IMR-90 (cell line): ENCODE data around the gene PCSK5. TPM values are rescaled to one million over a fixed set of nuclear protein-coding genes. Genes with fewer than 3 reads are reported as not detected.

Source experiments
- ATAC-seq: fragments of 200-7000 bp; cut with Tn5 transposase; 2 replicates; pipeline ENCODE4 v1.9.1; 2020; ENCODE audit warnings: low read depth, mild to moderate bottlenecking, moderate library complexity
- BruUV-seq: library from RNA; stranded (reverse); fragments of 400-500 nt; replicated peaks from 2 replicates; lab custom pipeline; 2021; lab: Mats Ljungman, UMichigan
- CTCF ChIA-PET: fragments of 300-600 bp; formaldehyde crosslinking; extraction: SDS; loops from one replicate; lab custom pipeline; 2021; ENCODE audit warnings: antibody characterized with exemption; lab: Yijun Ruan, JAX
- POLR2A ChIA-PET: fragments of 300-600 bp; sonication (Branson Sonifier 250); formaldehyde crosslinking; loops from one replicate; lab custom pipeline; 2022; ENCODE audit warnings: antibody characterized with exemption; ENCODE audit not compliant: unreplicated experiment; lab: Charles Lee
- DNase-seq: peaks from one replicate; pipeline ENCODE4 v3.0.0; 2013
- H2AFZ ChIP-seq: replicated peaks from 2 replicates; pipeline ENCODE3; 2013; ENCODE audit warnings: low read length, mild to moderate bottlenecking; ENCODE audit not compliant: poor library complexity
- H2AK5ac ChIP-seq: 2 replicates; pipeline ENCODE4 v1.6.1; 2013; ENCODE audit warnings: low read depth, low read length, inconsistent platforms
- H2AK9ac ChIP-seq: replicated peaks from 2 replicates; pipeline ENCODE3; 2013; ENCODE audit warnings: mild to moderate bottlenecking, low read depth, low read length, moderate library complexity; ENCODE audit not compliant: poor library complexity
- H2BK120ac ChIP-seq: 2 replicates; pipeline ENCODE4 v1.6.1; 2013; ENCODE audit warnings: low read depth, low read length, inconsistent platforms
- H2BK15ac ChIP-seq: 3 replicates; pipeline ENCODE4 v1.6.1; 2013; ENCODE audit warnings: low read depth, low read length, inconsistent platforms
- H2BK20ac ChIP-seq: 2 replicates; pipeline ENCODE4 v1.6.1; 2013; ENCODE audit warnings: low read depth, mild to moderate bottlenecking, inconsistent platforms, low read length, moderate library complexity
- H2BK5ac ChIP-seq: 2 replicates; pipeline ENCODE4 v1.6.1; 2013; ENCODE audit warnings: mild to moderate bottlenecking, low read depth, low read length, inconsistent platforms; ENCODE audit not compliant: poor library complexity, severe bottlenecking
- H3K14ac ChIP-seq: replicated peaks from 2 replicates; pipeline ENCODE4 v1.6.1; 2013; ENCODE audit warnings: low read depth, low read length, inconsistent platforms
- H3K18ac ChIP-seq: 2 replicates; pipeline ENCODE4 v1.6.1; 2013; ENCODE audit warnings: low read depth, low read length, control low read depth
- H3K23ac ChIP-seq: 2 replicates; pipeline ENCODE4 v1.6.1; 2013; ENCODE audit warnings: low read depth, low read length, inconsistent platforms
- H3K27ac ChIP-seq: 2 replicates; pipeline ENCODE4 v1.5.1; 2013; ENCODE audit warnings: mild to moderate bottlenecking, control low read depth, low read length; ENCODE audit not compliant: insufficient read depth
- H3K27me3 ChIP-seq: 2 replicates; pipeline ENCODE4 v1.6.1; 2013; ENCODE audit warnings: low read length; ENCODE audit not compliant: control insufficient read depth, insufficient read depth
- H3K36me3 ChIP-seq: 2 replicates; pipeline ENCODE4 v1.6.1; 2013; ENCODE audit warnings: low read length, mixed read lengths; ENCODE audit not compliant: control insufficient read depth, insufficient read depth
- H3K4ac ChIP-seq: 2 replicates; pipeline ENCODE4 v1.6.1; 2013; ENCODE audit warnings: low read depth, low read length, inconsistent platforms
- H3K4me1 ChIP-seq: 2 replicates; pipeline ENCODE4 v1.6.1; 2013; ENCODE audit warnings: low read length, mixed read lengths; ENCODE audit not compliant: control insufficient read depth, insufficient read depth
- H3K4me2 ChIP-seq: 2 replicates; pipeline ENCODE4 v1.6.1; 2013; ENCODE audit warnings: low read depth, mild to moderate bottlenecking, control low read depth, low read length, moderate library complexity
- H3K4me3 ChIP-seq: 2 replicates; pipeline ENCODE4 v1.5.1; 2013; ENCODE audit warnings: low read depth, mild to moderate bottlenecking, control low read depth, low read length, moderate library complexity; ENCODE audit not compliant: insufficient read depth
- H3K56ac ChIP-seq: 2 replicates; pipeline ENCODE4 v1.6.1; 2013; ENCODE audit warnings: low read length, inconsistent platforms; ENCODE audit not compliant: insufficient read depth; ENCODE audit errors: extremely low read depth
- H3K79me1 ChIP-seq, 2 experiments: 2 replicates each; pipeline ENCODE4 v1.6.1; 2013; ENCODE audit warnings: low read length in 2 of 2, inconsistent platforms in 1 of 2, low read depth in 1 of 2
- H3K9ac ChIP-seq: 2 replicates; pipeline ENCODE4 v1.6.1; 2013; ENCODE audit warnings: low read depth, low read length, control low read depth
- H3K9me1 ChIP-seq: 2 replicates; pipeline ENCODE4 v1.6.1; 2013; ENCODE audit warnings: low read length, inconsistent platforms; ENCODE audit not compliant: insufficient read depth
- H3K9me3 ChIP-seq: 2 replicates; pipeline ENCODE4 v1.6.1; 2013; ENCODE audit warnings: low read length; ENCODE audit not compliant: control insufficient read depth, insufficient read depth
- H4K20me1 ChIP-seq: 2 replicates; pipeline ENCODE4 v1.6.1; 2013; ENCODE audit warnings: low read length, inconsistent platforms; ENCODE audit not compliant: insufficient read depth
- H4K5ac ChIP-seq: 2 replicates; pipeline ENCODE4 v1.6.1; 2013; ENCODE audit warnings: mild to moderate bottlenecking, low read depth, low read length, control low read depth
- H4K8ac ChIP-seq, 2 experiments: 2 replicates each; pipeline ENCODE4 v1.6.1; 2013; ENCODE audit warnings: low read depth in 2 of 2, low read length in 2 of 2, control low read depth in 1 of 2, inconsistent platforms in 1 of 2
- H4K91ac ChIP-seq: 2 replicates; pipeline ENCODE4 v1.6.1; 2013; ENCODE audit warnings: low read depth, low read length, inconsistent platforms; ENCODE audit not compliant: insufficient read depth
- BHLHE40 ChIP-seq: fragments of 150-350 bp; IDR thresholded peaks from 2 replicates; pipeline ENCODE4 v1.6.1; 2016; ENCODE audit warnings: mild to moderate bottlenecking, low read depth, low read length
- CEBPB ChIP-seq: IDR thresholded peaks from 2 replicates; pipeline ENCODE4 v1.6.1; 2012; ENCODE audit warnings: low read depth, low read length, improper control_type of control experiment
- CHD1 ChIP-seq: IDR thresholded peaks from 2 replicates; pipeline ENCODE4 v1.6.1; 2012; ENCODE audit warnings: low read depth, low read length, improper control_type of control experiment
- CTCF ChIP-seq: conservative IDR thresholded peaks from 2 replicates; pipeline ENCODE4 v1.5.1; 2012; ENCODE audit warnings: mild to moderate bottlenecking, low read depth, low read length, improper control_type of control experiment
- ELK1 ChIP-seq: fragments of 150-350 bp; IDR thresholded peaks from 2 replicates; pipeline ENCODE4 v1.6.1; 2016; ENCODE audit warnings: low read depth, mild to moderate bottlenecking, low read length, moderate library complexity, borderline replicate concordance
- FOS ChIP-seq: fragments of 150-350 bp; IDR thresholded peaks from 2 replicates; pipeline ENCODE4 v1.6.1; 2016; ENCODE audit warnings: low read depth, low read length
- MAFK ChIP-seq: IDR thresholded peaks from 2 replicates; pipeline ENCODE4 v1.6.1; 2012; ENCODE audit warnings: low read depth, low read length, improper control_type of control experiment
- MAZ ChIP-seq: IDR thresholded peaks from 2 replicates; pipeline ENCODE4 v1.6.1; 2012; ENCODE audit warnings: low read depth, mild to moderate bottlenecking, low read length, improper control_type of control experiment, moderate library complexity, borderline replicate concordance
- MXI1 ChIP-seq: IDR thresholded peaks from 2 replicates; pipeline ENCODE4 v1.6.1; 2012; ENCODE audit warnings: low read depth, mild to moderate bottlenecking, low read length, moderate library complexity, borderline replicate concordance
- NFE2L2 ChIP-seq: fragments of 150-350 bp; IDR thresholded peaks from 2 replicates; pipeline ENCODE4 v1.6.1; 2016; ENCODE audit warnings: low read depth, mild to moderate bottlenecking, low read length
- POLR2A ChIP-seq: IDR thresholded peaks from 2 replicates; pipeline ENCODE4 v1.6.1; 2012; ENCODE audit warnings: mild to moderate bottlenecking, low read depth, low read length
- RAD21 ChIP-seq: IDR thresholded peaks from 2 replicates; pipeline ENCODE4 v1.6.1; 2012; ENCODE audit warnings: low read length, improper control_type of control experiment
- RCOR1 ChIP-seq: IDR thresholded peaks from 2 replicates; pipeline ENCODE4 v1.6.1; 2012; ENCODE audit warnings: mild to moderate bottlenecking, low read length, improper control_type of control experiment; ENCODE audit not compliant: insufficient replicate concordance
- RFX5 ChIP-seq: IDR thresholded peaks from 2 replicates; pipeline ENCODE4 v1.8.0; 2012; ENCODE audit warnings: low read depth, mild to moderate bottlenecking, low read length, moderate library complexity
- SMC3 ChIP-seq: fragments of 150-350 bp; IDR thresholded peaks from 2 replicates; pipeline ENCODE4 v1.6.1; 2016; ENCODE audit warnings: low read depth, mild to moderate bottlenecking, antibody characterized with exemption, low read length, moderate library complexity
- USF2 ChIP-seq: fragments of 150-350 bp; IDR thresholded peaks from 2 replicates; pipeline ENCODE4 v1.6.1; 2017; ENCODE audit warnings: mild to moderate bottlenecking, antibody characterized with exemption, low read length, low read depth
- WGBS, 2 experiments: methylation state at CpG; one replicate each; pipeline versions ENCODE4 v1.1.5 to v1.1.7; 2013; ENCODE audit warnings: missing lambda C conversion rate in 2 of 2; ENCODE audit not compliant: insufficient read length in 1 of 2; ENCODE audit errors: extremely low coverage in 2 of 2; 5-methylcytosine and 5-hydroxymethylcytosine counted together
- dilution Hi-C: fragments of 300-500 bp; cut with HindIII; formaldehyde crosslinking; loops from one replicate; pipeline ENCODE4 v1.14.3; 2018; ENCODE audit warnings: low sequenced_read_pairs; ENCODE audit not compliant: unreplicated experiment
- in situ Hi-C: fragments of 300-500 bp; cut with MboI; formaldehyde crosslinking; loops from 3 replicates; pipeline ENCODE4 v1.14.3; 2019; ENCODE audit warnings: low sequenced_read_pairs, inconsistent platforms, mixed read lengths
- intact Hi-C: fragments of 100-400 bp; cut with micrococcal nuclease; formaldehyde crosslinking; loops from 2 replicates; pipeline ENCODE4 v1.10.0; 2022
- polyA plus RNA-seq, 3 experiments: library from polyadenylated mRNA; depleted of rRNA; stranded (reverse); fragments of >200 nt; gene quantifications; 2 replicates each; pipeline ENCODE4 v1.2.3, GENCODE V29; 2012; ENCODE audit warnings: low replicate concordance in 1 of 3
- total RNA-seq: library from RNA; depleted of rRNA; stranded (reverse); fragments of >200 nt; gene quantifications from 2 replicates; pipeline ENCODE4 v1.2.3, GENCODE V29; 2012

The PCSK5 gene
- total and polyA plus RNA-seq, 2 of the 4 experiments (the other 2 are of a cell fraction), result 1.5 to 3.0 TPM

- Histone ChIP-seq H3K18ac (no peak overlapping the region), H4K91ac (no peak overlapping the region), H3K36me3 (peaks cover 4% of the 10 kb centered on the region; the same call in 1 of the 2 replicates), H2AFZ (no peak overlapping the region), H3K4ac (no peak overlapping the region), H3K9ac (no peak overlapping the region), H2AK5ac (no peak overlapping the region), H2BK120ac (no peak overlapping the region), H3K9me1 (no peaks in the 10 kb centered on the region), H2BK20ac (no peak overlapping the region), H3K23ac (no peak overlapping the region), H3K56ac (no peak overlapping the region), H3K4me3 (no peak overlapping the region), H4K20me1 (no peaks in the 10 kb centered on the region), H2AK9ac (no peak overlapping the region), H3K9me3 (no peaks in the 10 kb centered on the region), H4K8ac (no peak overlapping the region), H4K5ac (no peak overlapping the region), H3K27me3 (no peaks in the 10 kb centered on the region), H3K79me1 (no peaks in the 10 kb centered on the region), H3K4me1 (no peaks in the 10 kb centered on the region; the same call in none of the 2 replicates), H3K14ac (no peak overlapping the region), H2BK15ac (no peak overlapping the region), H3K27ac (no peak overlapping the region), H3K4me2 (no peak overlapping the region), H2BK5ac (no peak overlapping the region)
- ChIA-PET CTCF (interaction anchor here (2.2 kb wide), 1 partner anchor 9 kb away, joined by 8 read pairs; no protein-coding TSS in a partner anchor), POLR2A (no interaction called here)
- BruUV-seq, result no TSS peak
- intact Hi-C loops, result no loop called here
- in situ Hi-C loops, result no loop called here
- ATAC-seq (no peak), DNase-seq (no peak)
- WGBS, 2 experiments, result 86% methylated on average over 1 of the region's 4 CpGs; no CpG with 5 or more reads in 1 of the 2 experiments
- TF ChIP-seq FOS, result no peak
- no peak for TF ChIP-seq RAD21
- TF ChIP-seq SMC3, result no peak
- no peak for TF ChIP-seq NFE2L2
- TF ChIP-seq RCOR1, result no peak
- no peak for TF ChIP-seq ELK1
- TF ChIP-seq CEBPB, result no peak
- no peak for TF ChIP-seq USF2
- no peak for TF ChIP-seq MAFK
- no peak for TF ChIP-seq CTCF
- no peak for TF ChIP-seq RFX5
- no peak for TF ChIP-seq POLR2A
- TF ChIP-seq MAZ, result no peak
- no peak for TF ChIP-seq CHD1
- no peak for TF ChIP-seq BHLHE40
- TF ChIP-seq MXI1, result no peak
- dilution Hi-C loops, result no loop called here
Measured at GRCh38 chr9:76101947-76102346, 211.5 kb downstream of the PCSK5 start.
